HG03565 (cell line): ENCODE results near the gene TOP1.

Source experiments
- ATAC-seq: cut with Tn5 transposase; IDR thresholded peaks from one replicate; pipeline ENCODE4 v1.9.1; 2021; ENCODE audit warnings: mild to moderate bottlenecking, moderate library complexity; ENCODE audit not compliant: unreplicated experiment

The TOP1 gene

GRCh38 chr20:41032271-41032670 lies 3.6 kb downstream of the TOP1 start:
- no peak for ATAC-seq

- no peak for ATAC-seq
These were observed 5.6 kb downstream of the TOP1 start for GRCh38 chr20:41034239-41034638.

GRCh38 chr20:41035207-41035606 lies 6.6 kb downstream of the TOP1 start:
- ATAC-seq = no peak

- no peak for ATAC-seq
These were observed 8.6 kb downstream of the TOP1 start for GRCh38 chr20:41037179-41037578.

- ATAC-seq = no peak
These were observed 9.7 kb downstream of the TOP1 start for GRCh38 chr20:41038149-41038877.

GRCh38 chr20:41038878-41039404 lies 10.3 kb downstream of the TOP1 start:
- ATAC-seq = no peak

- no peak for ATAC-seq
These were observed 12.2 kb downstream of the TOP1 start for GRCh38 chr20:41040855-41041254.

- no peak for ATAC-seq
These were observed 13.1 kb downstream of the TOP1 start for GRCh38 chr20:41041693-41042092.

GRCh38 chr20:41044409-41045062 lies 15.9 kb downstream of the TOP1 start:
- ATAC-seq = no peak

- ATAC-seq = no peak
These were observed 17.0 kb downstream of the TOP1 start for GRCh38 chr20:41045671-41046070.

- ATAC-seq = no peak
These were observed 18.1 kb downstream of the TOP1 start for GRCh38 chr20:41046716-41047115.

- no peak for ATAC-seq
These were observed 18.8 kb downstream of the TOP1 start for GRCh38 chr20:41047279-41047974.

GRCh38 chr20:41047975-41048305 lies 19.3 kb downstream of the TOP1 start:
- ATAC-seq = no peak

- no peak for ATAC-seq
These were observed 20.1 kb downstream of the TOP1 start for GRCh38 chr20:41048461-41049301.

- no peak for ATAC-seq
These were observed 20.8 kb downstream of the TOP1 start for GRCh38 chr20:41049451-41049850.

GRCh38 chr20:41050361-41051008 lies 21.9 kb downstream of the TOP1 start:
- no peak for ATAC-seq

- ATAC-seq = no peak
These were observed 22.6 kb downstream of the TOP1 start for GRCh38 chr20:41051009-41051825.

GRCh38 chr20:41052742-41053419 lies 24.3 kb downstream of the TOP1 start:
- ATAC-seq = no peak
